Stimulated activated effector memory CD8-positive, alpha-beta T cell treated with anti-CD3 and anti-CD28 coated beads, Interleukin-12 subunit alpha, Interleukin-12 subunit beta, amount 100 ng/mL, for 72 hours (primary cell): Measurements from ENCODE around the gene OR51G2.

ENCODE experiments used
- ATAC-seq: fragments of 150-1000 bp; cut with Tn5 transposase; 2 replicates; pipeline ENCODE4 v1.10.0; 2021
- DNase-seq, 2 donors: peaks; one replicate each; pipeline ENCODE4 v3.0.0; 2021 to 2022; ENCODE audit warnings: low spot score in 2 of 2
- H3K27ac Mint-ChIP-seq: one replicate; pipeline ENCODE4 v1.8.0; 2022; ENCODE audit warnings: mild to moderate bottlenecking, mixed read lengths
- H3K36me3 Mint-ChIP-seq: one replicate; pipeline ENCODE4 v1.8.0; 2022; ENCODE audit warnings: mild to moderate bottlenecking, mixed read lengths
- H3K4me1 Mint-ChIP-seq: one replicate; pipeline ENCODE4 v1.8.0; 2022; ENCODE audit warnings: mixed read lengths
- H3K4me3 Mint-ChIP-seq: one replicate; pipeline ENCODE4 v1.8.0; 2022; ENCODE audit warnings: mild to moderate bottlenecking, mixed read lengths
- H3K9me3 Mint-ChIP-seq: one replicate; pipeline ENCODE4 v1.8.0; 2022; ENCODE audit warnings: mixed read lengths

OR51G2 gene

DNA sequence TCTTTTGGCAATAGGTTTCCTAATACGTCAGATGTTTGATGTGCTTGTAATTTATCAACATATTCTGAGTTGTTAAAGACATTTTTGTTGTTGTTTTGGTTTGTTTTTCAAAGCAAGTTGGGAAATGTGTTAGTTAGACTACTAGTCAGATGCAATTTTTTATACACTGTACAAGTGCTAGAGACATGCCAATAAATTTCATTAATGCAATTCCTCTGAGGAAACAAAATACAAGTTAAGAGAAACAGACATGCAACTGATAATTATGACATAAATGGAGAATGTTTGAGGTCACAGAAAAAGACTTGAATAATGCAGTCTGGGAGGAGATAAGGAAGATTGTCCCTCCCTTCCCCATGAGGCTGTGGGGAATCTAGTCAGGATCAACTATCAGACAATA lies 31.6 kb downstream of the OR51G2 start:
- DNase-seq, result no peak
- peaks cover 3% of the 10 kb centered on the region for H3K9me3 Mint-ChIP-seq
- no peaks in the 10 kb centered on the region for H3K4me1 Mint-ChIP-seq
- no peak for ATAC-seq
- H3K36me3 Mint-ChIP-seq, result no peaks in the 10 kb centered on the region
- H3K4me3 Mint-ChIP-seq, result no peak overlapping the region
- no peak overlapping the region for H3K27ac Mint-ChIP-seq

GRCh38 chr11:4886186-4886585 lies 33.0 kb downstream of the OR51G2 start:
- no peaks in the 10 kb centered on the region for H3K4me1 Mint-ChIP-seq

DNA sequence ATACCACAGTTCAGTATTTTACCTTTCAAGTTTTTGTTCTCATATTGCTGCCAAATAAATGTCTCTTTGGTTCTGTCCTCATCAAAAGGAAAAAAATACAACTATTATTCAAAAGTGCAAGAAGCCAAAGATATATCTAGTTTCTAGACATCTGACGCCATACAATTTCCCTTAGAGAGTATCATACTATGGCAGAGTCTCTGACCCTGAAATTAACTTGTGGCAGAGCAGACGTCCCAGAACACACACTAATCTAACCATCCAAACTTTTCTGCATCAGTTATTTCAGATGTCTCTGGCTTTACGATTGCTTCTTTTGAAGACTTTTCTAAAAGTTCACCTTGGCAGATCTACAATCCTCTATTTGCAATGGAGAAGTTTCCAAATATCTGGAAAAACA lies 34.8 kb downstream of the OR51G2 start:
- no peaks in the 10 kb centered on the region for H3K36me3 Mint-ChIP-seq
- no peaks in the 10 kb centered on the region for H3K4me1 Mint-ChIP-seq

More at GRCh38 chr11:4886186-4886585, 33.0 kb downstream of the OR51G2 start:
- DNase-seq (no peak), ATAC-seq (no peak)
- H3K4me3 Mint-ChIP-seq, result no peak overlapping the region
- H3K9me3 Mint-ChIP-seq, result peaks cover 3% of the 10 kb centered on the region
- no peaks in the 10 kb centered on the region for H3K36me3 Mint-ChIP-seq
- no peak overlapping the region for H3K27ac Mint-ChIP-seq

GRCh38 chr11:4882543-4882942 lies 36.6 kb downstream of the OR51G2 start:
- Mint-ChIP-seq H3K4me1 (no peaks in the 10 kb centered on the region), H3K36me3 (no peaks in the 10 kb centered on the region), H3K9me3 (no peaks in the 10 kb centered on the region), H3K4me3 (no peak overlapping the region), H3K27ac (no peak overlapping the region)
- DNase-seq, result no peak
- ATAC-seq, result no peak

More for the DNA sequence above, 34.8 kb downstream of the OR51G2 start:
- Mint-ChIP-seq H3K27ac (no peak overlapping the region), H3K4me3 (no peak overlapping the region), H3K9me3 (no peaks in the 10 kb centered on the region)
- no peak for ATAC-seq
- DNase-seq, result no peak

GRCh38 chr11:4881860-4882500 lies 37.2 kb downstream of the OR51G2 start, which contains the start of gene OR51T1:
OR51T1 (plus strand) TSS chr11:4881900; CDS start chr11:4881900, 0 bp downstream.
- no peak within 1 kb of the TSS for H3K27ac Mint-ChIP-seq
- DNase-seq (no peak), ATAC-seq (no peak)

DNA sequence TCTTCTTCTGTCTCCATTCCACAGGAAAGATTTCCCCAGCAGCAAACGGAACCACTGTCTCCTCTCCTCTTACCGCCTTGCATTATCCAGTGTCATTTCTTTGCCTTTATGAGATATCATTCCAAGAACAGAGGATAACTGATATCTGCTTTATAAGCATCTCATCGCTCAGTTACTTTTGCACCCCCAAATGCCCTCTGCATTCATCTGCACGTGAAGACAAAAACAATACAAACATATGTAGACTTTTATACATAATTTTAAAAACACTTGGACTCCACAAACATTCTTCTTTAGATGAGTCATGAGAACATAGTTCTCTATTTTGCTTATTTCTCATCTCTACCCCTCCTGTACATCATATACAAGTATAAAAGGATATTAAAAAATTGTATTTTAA lies 38.0 kb downstream of the OR51G2 start:
- Mint-ChIP-seq H3K4me1 (no peaks in the 10 kb centered on the region), H3K4me3 (no peak overlapping the region), H3K36me3 (no peaks in the 10 kb centered on the region), H3K27ac (no peak overlapping the region), H3K9me3 (no peaks in the 10 kb centered on the region)
- ATAC-seq (no peak), DNase-seq (no peak)

More at GRCh38 chr11:4881860-4882500, 37.2 kb downstream of the OR51G2 start, which contains the start of gene OR51T1:
- no peaks in the 10 kb centered on the region for H3K4me1 Mint-ChIP-seq
- H3K36me3 Mint-ChIP-seq, result no peaks in the 10 kb centered on the region
- H3K4me3 Mint-ChIP-seq, result no peak within 1 kb of the TSS
- H3K9me3 Mint-ChIP-seq, result no peaks in the 10 kb centered on the region

DNA sequence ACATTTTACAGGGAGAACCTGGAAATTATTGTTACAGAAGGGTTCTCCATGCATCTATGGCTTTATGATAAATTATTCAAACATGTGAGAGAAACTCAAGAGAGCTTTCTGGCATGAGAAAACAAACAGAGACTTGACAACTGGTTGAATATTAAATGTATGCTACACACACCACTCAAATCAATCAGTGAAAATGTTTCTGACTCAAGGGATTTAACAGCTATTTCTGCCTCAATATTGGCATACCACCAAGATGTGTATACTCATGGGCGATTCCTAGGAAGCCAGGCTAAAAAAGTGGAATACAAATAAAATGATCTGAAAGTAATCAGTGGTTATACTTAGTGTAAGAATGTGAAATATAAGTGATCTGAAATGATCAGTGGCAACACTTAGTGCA lies 53.3 kb downstream of the OR51G2 start:
- ATAC-seq, result no peak
- Mint-ChIP-seq H3K27ac (no peak overlapping the region), H3K4me3 (no peak overlapping the region), H3K36me3 (no peaks in the 10 kb centered on the region), H3K4me1 (no peaks in the 10 kb centered on the region), H3K9me3 (peaks cover 3% of the 10 kb centered on the region)
- DNase-seq, result no peak

- no peak for ATAC-seq
- Mint-ChIP-seq H3K4me3 (no peak overlapping the region), H3K9me3 (no peaks in the 10 kb centered on the region), H3K36me3 (no peaks in the 10 kb centered on the region), H3K27ac (no peak overlapping the region), H3K4me1 (no peaks in the 10 kb centered on the region)
- no peak for DNase-seq
These were observed 55.3 kb downstream of the OR51G2 start for GRCh38 chr11:4863876-4864275.
